C1 segment of cervical spinal cord (tissue), 14 donors: ENCODE measurements around the gene DYNC1H1.
"Not testable (repeated sequence)": the region's sequence is repeated elsewhere in the genome, so short reads cannot be mapped to it uniquely, and the experiment has no call there.

Experiments
- DNase-seq, 14 donors: peaks; one replicate each; lab custom pipeline; 2025; lab: John Stamatoyannopoulos, UW

Gene DYNC1H1

DNA sequence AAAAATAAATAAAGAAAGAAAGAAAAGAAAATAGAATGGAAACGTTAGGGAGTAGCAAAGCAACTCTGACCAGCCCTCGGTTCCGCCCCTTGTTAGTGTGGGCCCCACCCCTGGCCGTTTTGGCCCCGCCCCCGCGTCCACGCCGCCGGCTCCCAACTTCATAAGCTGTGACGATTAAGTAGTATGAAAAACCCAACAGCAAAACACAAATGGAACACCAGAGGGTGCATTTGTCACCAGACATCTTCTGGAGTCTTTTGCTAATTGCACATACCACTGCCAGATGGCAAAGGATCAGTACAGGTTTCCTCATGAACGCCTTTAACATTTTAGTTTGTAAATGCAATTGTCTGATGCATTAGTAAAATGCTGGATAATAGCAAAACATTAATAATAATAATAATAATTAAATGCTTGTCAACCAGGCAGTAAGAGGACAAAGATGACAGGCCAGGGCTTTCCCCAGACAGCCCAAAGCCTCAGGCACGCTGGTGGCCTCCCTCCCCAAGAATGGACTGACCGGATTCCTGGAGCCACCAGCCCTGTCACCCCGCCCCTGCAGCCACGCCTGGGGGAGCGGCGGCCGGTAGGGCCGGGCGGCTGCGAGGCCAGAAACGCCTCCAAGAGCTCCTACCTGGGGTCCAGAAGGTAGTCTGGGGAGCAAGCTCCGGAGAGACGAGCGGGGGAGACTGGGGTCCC is 98.9 kb downstream of the DYNC1H1 start:
- DNase-seq: peak in 5 of 14 donors; percentile 11 to 66 (median 31)

- DNase-seq: no peak
Observed at GRCh38 chr14:102063808-102064429, 99.5 kb downstream of the DYNC1H1 start.

DNA sequence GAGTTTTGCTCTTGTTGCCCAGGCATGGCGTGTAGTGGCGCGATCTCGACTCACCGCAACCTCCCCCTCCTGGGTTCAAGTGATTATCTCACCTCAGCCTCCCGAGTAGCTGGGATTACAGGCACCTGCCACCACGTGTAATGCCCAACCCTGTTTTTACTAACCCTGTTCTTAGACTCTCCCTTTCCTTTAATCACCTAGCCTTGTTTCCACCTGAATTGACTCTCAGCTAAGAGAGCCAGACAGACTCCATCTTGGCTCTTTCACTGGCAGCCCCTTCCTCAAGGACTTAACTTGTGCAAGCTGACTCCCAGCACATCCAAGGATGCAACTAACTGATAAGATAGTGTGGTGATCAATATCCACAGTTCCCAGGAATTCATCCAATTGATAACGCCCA is 100.2 kb downstream of the DYNC1H1 start:
- DNase-seq: not testable (repeated sequence)

- no peak for DNase-seq
Observed at GRCh38 chr14:102066041-102066451, 101.7 kb downstream of the DYNC1H1 start.

DNA sequence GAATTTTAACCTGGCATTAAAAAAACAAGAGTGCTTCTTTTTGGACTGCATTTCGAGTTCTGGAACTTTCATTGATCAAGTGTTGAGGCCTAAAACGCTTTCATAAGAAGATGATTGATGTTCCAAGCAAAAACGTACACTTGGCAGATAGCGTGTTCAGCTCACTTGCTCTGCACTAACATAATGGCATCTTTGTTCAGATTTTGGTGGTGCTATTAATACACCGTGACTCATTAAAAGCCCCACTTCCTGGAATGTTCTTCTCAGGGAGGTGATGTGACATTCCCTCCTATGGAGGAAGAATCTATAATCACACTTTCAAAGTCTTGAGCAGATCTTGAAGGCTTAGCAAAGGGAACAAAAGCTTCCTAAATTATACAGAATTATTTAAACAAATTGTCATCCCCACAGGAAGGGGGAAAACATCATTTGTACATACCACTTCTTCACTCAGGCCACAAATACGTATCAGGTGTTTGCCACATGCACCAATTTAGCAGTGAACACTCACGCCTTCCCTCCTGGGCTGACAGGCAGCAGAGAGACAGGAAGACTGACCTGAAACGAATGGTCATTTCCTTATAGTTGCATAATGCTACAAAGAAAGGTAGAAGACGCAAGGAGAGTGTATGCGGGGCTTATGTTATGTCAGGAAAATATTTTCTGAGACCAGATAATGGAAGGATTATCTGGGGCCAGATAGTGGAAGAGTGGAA is 107.1 kb downstream of the DYNC1H1 start:
- no peak for DNase-seq

GRCh38 chr14:102074415-102074964 is 110.1 kb downstream of the DYNC1H1 start:
- DNase-seq: no peak

- no peak for DNase-seq
Observed at GRCh38 chr14:102075155-102075554, 110.8 kb downstream of the DYNC1H1 start.

DNA sequence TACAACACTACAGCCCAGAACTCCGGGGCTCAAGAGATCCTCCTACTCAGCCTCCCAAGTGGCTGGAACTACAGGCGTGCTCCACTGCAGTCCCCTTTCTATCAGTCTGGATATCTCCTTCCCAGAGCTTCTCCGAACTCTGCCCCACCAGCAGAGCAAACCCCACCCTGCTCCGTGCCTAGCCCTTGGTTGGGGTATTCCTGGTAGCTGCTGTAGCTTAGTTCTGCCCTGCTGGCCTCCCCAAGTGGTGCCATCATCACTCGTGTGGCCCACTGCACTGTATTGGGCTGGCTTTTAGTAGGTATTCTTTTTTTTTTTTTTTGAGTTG is 113.0 kb downstream of the DYNC1H1 start:
- no peak for DNase-seq

GRCh38 chr14:102078361-102078791 is 114.0 kb downstream of the DYNC1H1 start:
- DNase-seq: not testable (repeated sequence)

GRCh38 chr14:102078831-102079699 is 114.7 kb downstream of the DYNC1H1 start:
- peak in 2 of 14 donors; percentile 49 to 64 for DNase-seq

- peak in 1 of 14 donors; percentile 60 for DNase-seq
Observed at GRCh38 chr14:102079700-102079979, 115.3 kb downstream of the DYNC1H1 start.

GRCh38 chr14:102080183-102081080 is 116.1 kb downstream of the DYNC1H1 start:
- DNase-seq: peak in 1 of 14 donors; percentile 56

DNA sequence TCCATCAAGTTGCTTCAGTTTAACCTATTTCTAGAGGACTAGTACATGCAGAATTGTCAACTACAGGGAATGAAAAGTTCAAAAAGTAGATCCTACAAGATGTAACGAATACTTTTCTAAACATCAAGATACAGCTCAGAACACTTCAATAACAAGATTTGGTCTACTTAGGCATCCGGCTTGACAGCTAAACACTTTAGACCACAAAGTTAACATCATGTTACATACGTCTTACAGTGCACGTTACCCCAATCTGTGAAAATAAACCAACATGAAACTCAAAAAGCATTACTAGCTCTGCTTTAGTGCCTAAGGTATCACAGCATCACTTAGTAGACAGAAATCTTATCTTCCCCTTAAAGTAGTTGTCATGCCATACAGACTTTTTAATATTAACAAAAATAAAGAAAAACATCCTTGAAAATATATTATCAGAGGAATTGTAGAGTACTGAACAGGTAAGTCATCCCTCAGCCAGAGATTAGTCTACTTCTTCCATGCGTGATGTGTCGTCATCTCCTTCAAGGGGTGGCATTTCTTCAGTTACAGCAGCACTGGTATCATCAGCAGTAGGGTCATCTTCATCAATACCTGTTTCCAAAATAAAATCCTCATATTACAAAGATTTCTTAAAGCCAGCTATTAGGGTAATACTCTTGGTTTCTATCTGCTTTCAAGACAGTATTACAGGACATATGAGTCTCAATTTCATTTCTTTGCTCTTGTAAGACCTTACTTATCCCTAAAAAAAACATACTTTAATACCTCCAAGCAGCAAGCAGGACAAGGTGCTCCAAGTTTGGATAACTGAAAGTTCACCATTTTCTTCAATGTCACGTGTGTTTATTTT is 117.1 kb downstream of the DYNC1H1 start:
- DNase-seq: no peak

DNA sequence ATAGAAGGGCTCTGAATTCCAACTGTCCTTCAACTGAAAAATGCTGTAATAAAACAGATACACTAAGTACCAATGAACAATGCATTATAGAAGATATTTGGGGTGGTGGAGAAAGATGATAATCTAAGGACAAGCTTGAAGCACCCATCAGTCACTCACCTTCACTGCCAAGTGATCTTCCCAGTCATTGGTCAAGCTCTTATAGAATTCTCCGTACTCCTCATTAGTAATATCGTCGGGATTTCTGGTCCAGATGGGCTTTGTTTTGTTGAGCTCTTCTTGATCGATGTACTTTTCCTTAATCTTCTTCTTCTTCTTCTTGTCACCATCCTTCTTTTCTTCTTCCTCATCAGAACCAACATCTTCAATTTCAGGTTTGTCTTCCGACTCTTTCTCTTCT is 120.1 kb downstream of the DYNC1H1 start:
- DNase-seq: not testable (repeated sequence)

DNA sequence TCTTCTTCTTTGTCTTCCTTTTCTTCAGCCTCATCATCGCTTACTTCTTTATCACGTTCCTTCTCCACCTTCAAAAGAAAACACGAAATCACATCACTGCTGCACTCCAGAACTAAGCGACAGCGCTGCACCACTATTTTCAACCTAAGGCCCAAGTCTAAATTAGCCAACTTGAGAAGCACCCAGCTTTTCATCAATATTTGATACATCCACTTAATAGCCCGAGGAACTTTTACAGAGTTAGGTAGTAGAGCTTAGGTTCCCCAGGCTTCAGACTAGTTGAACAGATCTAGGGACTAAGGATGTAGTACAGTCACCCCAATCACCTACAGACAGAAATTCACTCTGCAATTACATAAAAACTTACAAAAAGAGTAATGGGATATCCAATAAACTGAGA is 120.6 kb downstream of the DYNC1H1 start:
- DNase-seq: no peak

- DNase-seq: peak in 1 of 14 donors; percentile 43
Observed at GRCh38 chr14:102085488-102085887, 121.1 kb downstream of the DYNC1H1 start.

DNA sequence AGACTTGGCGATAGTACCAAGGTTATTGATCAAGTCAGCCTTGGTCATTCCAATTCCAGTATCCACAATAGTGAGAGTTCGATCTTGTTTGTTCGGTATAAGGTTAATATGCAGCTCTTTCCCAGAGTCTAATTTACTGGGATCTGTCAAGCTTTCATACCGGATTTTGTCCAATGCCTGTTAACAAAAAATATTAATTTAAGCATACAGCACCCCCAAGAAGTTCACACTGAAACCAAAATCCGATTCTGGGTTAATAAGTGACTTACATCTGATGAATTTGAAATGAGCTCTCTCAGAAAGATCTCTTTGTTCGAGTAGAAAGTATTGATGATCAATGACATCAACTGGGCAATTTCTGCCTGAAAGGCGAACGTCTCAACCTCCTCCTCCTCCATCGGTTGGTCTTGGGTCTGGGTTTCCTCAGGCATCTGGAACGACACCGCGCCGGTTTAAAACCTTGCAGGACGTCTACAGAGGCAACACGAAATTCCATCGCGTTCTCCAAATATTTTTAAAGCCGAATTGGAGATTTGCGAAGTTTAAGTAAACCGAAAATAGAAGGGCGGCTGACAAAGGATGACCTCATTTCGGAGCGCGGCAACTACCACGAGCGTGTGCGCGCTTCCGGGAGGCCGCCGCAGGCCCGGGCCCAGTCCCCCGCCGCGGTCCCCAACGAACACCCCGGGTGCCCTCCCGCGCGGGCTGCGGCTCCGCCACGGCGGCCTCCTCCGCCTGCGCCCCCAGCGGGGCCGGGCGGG is 121.8 kb downstream of the DYNC1H1 start:
- DNase-seq: peak in 8 of 14 donors; percentile 26 to 77 (median 49)

DNA sequence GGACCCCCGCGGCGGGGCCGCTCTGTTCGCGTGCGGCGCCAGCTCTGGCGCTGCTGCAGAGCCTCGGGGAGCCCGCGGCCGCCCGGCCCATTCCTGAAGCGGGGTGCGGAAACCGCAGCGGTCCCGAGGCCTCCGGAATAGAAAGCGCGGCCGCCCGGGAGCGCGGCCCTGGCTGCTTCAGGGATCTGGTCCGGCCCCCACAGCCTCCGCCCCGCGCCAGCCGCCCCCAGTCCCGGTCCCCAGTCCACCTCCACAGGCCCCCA is 122.3 kb downstream of the DYNC1H1 start:
- no peak for DNase-seq
